Left ventricle myocardium inferior (tissue), 1 donor: ENCODE data around the gene XPO6. TPM values are rescaled to one million over a fixed set of nuclear protein-coding genes. Genes with fewer than 3 reads are reported as not detected.

Experiments
- DNase-seq: peaks from one replicate; pipeline ENCODE4 v3.0.0-alpha.2; 2020
- H3K27ac ChIP-seq: fragments of 200-600 bp; replicated peaks from 2 replicates; pipeline ENCODE4 v1.8.0; 2021
- H3K27me3 ChIP-seq: fragments of 200-600 bp; 2 replicates; pipeline ENCODE4 v1.8.0; 2021; ENCODE audit warnings: low read depth
- H3K36me3 ChIP-seq: fragments of 200-600 bp; 2 replicates; pipeline ENCODE4 v1.8.0; 2021
- H3K4me1 ChIP-seq: fragments of 200-600 bp; 2 replicates; pipeline ENCODE4 v1.8.0; 2021
- H3K4me3 ChIP-seq: fragments of 200-600 bp; 2 replicates; pipeline ENCODE4 v1.8.0; 2021; ENCODE audit warnings: mild to moderate bottlenecking, moderate library complexity
- H3K9me3 ChIP-seq: fragments of 200-600 bp; replicated peaks from 2 replicates; pipeline ENCODE4 v1.8.0; 2021
- CTCF ChIP-seq: fragments of 200-600 bp; IDR thresholded peaks from 2 replicates; pipeline ENCODE4 v1.8.0; 2021; ENCODE audit warnings: antibody characterized with exemption, mild to moderate bottlenecking, borderline replicate concordance
- intact Hi-C: fragments of 100-400 bp; cut with micrococcal nuclease; formaldehyde crosslinking; loops from one replicate; pipeline ENCODE4 v1.11.0; 2022
- total RNA-seq: library from RNA; stranded (reverse); fragmentation: NEBNext Ultra II Directional; extraction: Animal tissue kit (Norgen Biotek cat#: 25700); gene quantifications from one replicate; pipeline ENCODE4 v1.2.1, GENCODE V29; 2021
- donor health status: DM: no; HTN: yes; CAD: no; lungs with severe emphysema.

The XPO6 gene
- total RNA-seq, 1 donor from 2014 or later, result 26.4 TPM

- no peaks in the 10 kb centered on the region for H3K9me3 ChIP-seq
- intact Hi-C loops, result no loop called here
- peaks cover 15% of the 10 kb centered on the region for H3K4me1 ChIP-seq
- H3K27me3 ChIP-seq, result no peaks in the 10 kb centered on the region
- no peak for TF ChIP-seq CTCF
- no peak for DNase-seq
- H3K27ac ChIP-seq, result no peak overlapping the region
- H3K4me3 ChIP-seq, result no peak overlapping the region
- peaks cover 37% of the 10 kb centered on the region for H3K36me3 ChIP-seq
Observed at GRCh38 chr16:28156056-28156680, 55.6 kb downstream of the XPO6 start.

GRCh38 chr16:28155293-28155692, 56.5 kb downstream of the XPO6 start:
- DNase-seq, result no peak
- TF ChIP-seq CTCF, result no peak
- Histone ChIP-seq H3K36me3 (peaks cover 46% of the 10 kb centered on the region), H3K27ac (no peak overlapping the region), H3K27me3 (no peaks in the 10 kb centered on the region), H3K9me3 (no peaks in the 10 kb centered on the region), H3K4me1 (peaks cover 15% of the 10 kb centered on the region), H3K4me3 (no peak overlapping the region)
- intact Hi-C loops, result no loop called here

- intact Hi-C loops, result no loop called here
- no peak overlapping the region for H3K4me3 ChIP-seq
- no peak for DNase-seq
- no peaks in the 10 kb centered on the region for H3K9me3 ChIP-seq
- H3K4me1 ChIP-seq, result no peaks in the 10 kb centered on the region
- H3K36me3 ChIP-seq, result peaks cover 82% of the 10 kb centered on the region
- no peaks in the 10 kb centered on the region for H3K27me3 ChIP-seq
- no peak for TF ChIP-seq CTCF
- no peak overlapping the region for H3K27ac ChIP-seq
Observed at GRCh38 chr16:28151180-28151579, 60.6 kb downstream of the XPO6 start.

GRCh38 chr16:28149011-28149888, 62.5 kb downstream of the XPO6 start:
- no peak for TF ChIP-seq CTCF
- H3K4me3 ChIP-seq, result no peak overlapping the region
- intact Hi-C loops, result no loop called here
- H3K27me3 ChIP-seq, result no peaks in the 10 kb centered on the region
- no peak overlapping the region for H3K27ac ChIP-seq
- H3K4me1 ChIP-seq, result no peaks in the 10 kb centered on the region
- H3K36me3 ChIP-seq, result peaks cover 88% of the 10 kb centered on the region
- no peak for DNase-seq
- no peaks in the 10 kb centered on the region for H3K9me3 ChIP-seq

- H3K27ac ChIP-seq, result no peak overlapping the region
Observed at GRCh38 chr16:28146536-28146935, 65.2 kb downstream of the XPO6 start.

More at GRCh38 chr16:28146536-28146935, 65.2 kb downstream of the XPO6 start:
- Histone ChIP-seq H3K36me3 (peaks cover 83% of the 10 kb centered on the region), H3K27me3 (no peaks in the 10 kb centered on the region), H3K4me1 (peaks cover 9% of the 10 kb centered on the region), H3K4me3 (no peak overlapping the region), H3K9me3 (no peaks in the 10 kb centered on the region)
- intact Hi-C loops, result no loop called here
- no peak for TF ChIP-seq CTCF
- DNase-seq, result no peak
